Suprapubic skin (tissue), 3 donors: ENCODE results near the gene RPP38.

Experiments
- CTCF ChIP-seq, 2 donors: fragments of 200-600 bp in 1 of 2; fragments of 450-650 bp in 1 of 2; sonication (generic) in 1 of 2; IDR thresholded peaks; one replicate each; pipeline ENCODE4 v1.5.1; 2016 to 2019; ENCODE audit warnings: antibody characterized with exemption in 2 of 2, mild to moderate bottlenecking in 1 of 2, moderate library complexity in 1 of 2
- EP300 ChIP-seq: sonication (generic); formaldehyde crosslinking; IDR thresholded peaks from one replicate; pipeline ENCODE4 v1.6.1; 2017; ENCODE audit warnings: antibody characterized with exemption
- POLR2A ChIP-seq, 2 donors: fragments of 450-650 bp; IDR thresholded peaks; one replicate each; pipeline ENCODE4 v1.6.1; 2017; ENCODE audit warnings: antibody characterized with exemption in 2 of 2, mild to moderate bottlenecking in 2 of 2, moderate library complexity in 2 of 2

GRCh38 chr10:15123749-15124184 is 26.6 kb downstream of the RPP38 start:
- TF ChIP-seq CTCF (IDR thresholded peaks at IDR 0.05) (no peak), POLR2A (IDR thresholded peaks at IDR 0.05) (no peak), EP300 (no peak)
